ENCODE measurements around the gene TMEM138. TPM values are rescaled to one million over a fixed set of nuclear protein-coding genes. Genes with fewer than 3 reads are reported as not detected.

TMEM138 gene
- total RNA-seq, 2 experiments from 2014 or later = 31.1 to 48.8 TPM

DNA sequence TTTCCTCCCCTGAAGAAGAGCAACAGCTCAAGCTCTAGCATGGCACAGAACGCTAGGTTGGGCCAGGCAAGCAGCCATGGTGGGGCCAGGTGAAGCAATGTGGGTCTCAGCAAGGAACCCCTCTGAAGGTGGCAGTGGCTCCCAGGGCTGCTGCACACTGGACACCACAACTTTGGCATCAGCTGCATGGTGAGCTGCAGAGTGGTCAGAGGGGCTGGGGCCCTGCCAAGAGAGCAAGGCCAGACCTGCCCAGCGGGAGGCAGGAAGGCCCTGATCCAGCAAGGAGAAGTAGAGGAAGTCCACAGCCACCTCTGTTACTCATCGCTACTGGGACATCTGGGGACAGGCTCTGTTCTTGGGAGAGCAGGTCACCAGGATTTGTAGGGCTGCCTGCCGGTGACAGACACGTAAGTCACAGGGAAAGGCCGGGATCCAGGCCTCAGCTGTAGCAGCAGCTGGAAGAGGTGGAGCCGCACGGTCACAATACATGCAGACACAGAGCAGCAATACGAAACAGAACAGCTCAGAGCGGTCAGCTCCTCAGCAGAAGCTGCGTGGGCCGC lies 12.9 kb upstream of the TMEM138 start:
- no peaks in the 10 kb centered on the region for H3K9me3 ChIP-seq (ENCODE audit: low read length)
- H3K27ac ChIP-seq (ENCODE audit: low read depth, low read length, poor library complexity, severe bottlenecking) = no peak overlapping the region
- peaks cover 10% of the 10 kb centered on the region for H3K4me1 ChIP-seq (ENCODE audit: insufficient read depth, low read length, poor library complexity, severe bottlenecking)
- CTCF ChIA-PET (ENCODE audit: unreplicated experiment) = no interaction called here
- H2AFZ ChIP-seq (ENCODE audit: low read length) = no peak overlapping the region
- no peaks in the 10 kb centered on the region for H3K79me2 ChIP-seq (ENCODE audit: insufficient read depth, low read depth, low read length)
- POLR2A ChIA-PET = interaction anchor here (1.1 to 1.5 kb wide), 2 partner anchors 13 to 14 kb away, joined by 3 to 6 read pairs; no protein-coding TSS in a partner anchor
- no peaks in the 10 kb centered on the region for H3K9me2 ChIP-seq (ENCODE audit: insufficient read depth, low read length)
- H3K4me2 ChIP-seq (ENCODE audit: low read length) = no peak overlapping the region
- no peak for TF ChIP-seq EZH2phosphoT487 (IDR thresholded peaks at IDR 0.05; ENCODE audit: borderline replicate concordance, low read depth, low read length)
- no peak for TF ChIP-seq CTCF (conservative IDR thresholded peaks at IDR 0.05; ENCODE audit: low read length)
- H3K4me3 ChIP-seq (ENCODE audit: low read depth, low read length, poor library complexity, severe bottlenecking) = no peak overlapping the region
- peaks cover 86% of the 10 kb centered on the region for H3K36me3 ChIP-seq (ENCODE audit: insufficient read depth, low read length)
- no peaks in the 10 kb centered on the region for H4K20me1 ChIP-seq (ENCODE audit: insufficient read depth, low read length)
- no peak for DNase-seq (ENCODE audit: low spot score)
- TSS peak; percentile 31 for BruUV-seq (replicated peaks)
- intact Hi-C loops (cut with micrococcal nuclease; ENCODE audit: unreplicated experiment) = no loop called here

DNA sequence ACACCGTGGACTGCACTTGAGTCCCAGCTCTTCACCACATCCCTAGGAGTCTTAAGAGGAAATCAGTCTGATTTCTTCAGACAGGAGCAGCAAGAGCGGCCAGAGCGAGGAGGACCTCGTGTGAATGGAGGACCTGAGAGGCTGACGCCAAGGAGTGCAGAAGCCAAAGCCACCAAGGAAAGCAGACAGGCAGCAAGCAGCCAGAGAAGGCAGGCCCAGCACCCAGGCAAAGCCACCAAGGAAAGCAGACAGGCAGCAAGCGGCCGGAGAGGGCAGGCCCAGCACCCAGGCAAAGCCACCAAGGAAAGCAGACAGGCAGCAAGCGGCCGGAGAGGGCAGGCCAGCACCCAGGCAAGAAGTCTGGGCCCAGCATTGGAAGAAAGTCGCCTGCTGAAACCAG lies 12.3 kb upstream of the TMEM138 start:
- Histone ChIP-seq H3K4me2 (ENCODE audit: low read length) (no peak overlapping the region), H3K9me2 (ENCODE audit: insufficient read depth, low read length) (no peaks in the 10 kb centered on the region), H3K4me1 (ENCODE audit: insufficient read depth, low read length, poor library complexity, severe bottlenecking) (peaks cover 11% of the 10 kb centered on the region), H3K9me3 (ENCODE audit: low read length) (no peaks in the 10 kb centered on the region), H3K4me3 (ENCODE audit: low read depth, low read length, poor library complexity, severe bottlenecking) (no peak overlapping the region), H4K20me1 (ENCODE audit: insufficient read depth, low read length) (no peaks in the 10 kb centered on the region), H2AFZ (ENCODE audit: low read length) (no peak overlapping the region), H3K79me2 (ENCODE audit: insufficient read depth, low read depth, low read length) (no peaks in the 10 kb centered on the region), H3K36me3 (ENCODE audit: insufficient read depth, low read length) (peaks cover 88% of the 10 kb centered on the region), H3K27ac (ENCODE audit: low read depth, low read length, poor library complexity, severe bottlenecking) (no peak overlapping the region)
- ChIA-PET CTCF (ENCODE audit: unreplicated experiment) (no interaction called here), POLR2A (interaction anchor here (1.5 kb wide), 1 partner anchor 15 kb away, joined by 3 read pairs; no protein-coding TSS in a partner anchor)
- no peak for TF ChIP-seq EZH2phosphoT487 (IDR thresholded peaks at IDR 0.05; ENCODE audit: borderline replicate concordance, low read depth, low read length)
- no peak for TF ChIP-seq CTCF (conservative IDR thresholded peaks at IDR 0.05; ENCODE audit: low read length)
- no peak for DNase-seq (ENCODE audit: low spot score)
- intact Hi-C loops (cut with micrococcal nuclease; ENCODE audit: unreplicated experiment) = no loop called here
- BruUV-seq (replicated peaks) = no TSS peak

DNA sequence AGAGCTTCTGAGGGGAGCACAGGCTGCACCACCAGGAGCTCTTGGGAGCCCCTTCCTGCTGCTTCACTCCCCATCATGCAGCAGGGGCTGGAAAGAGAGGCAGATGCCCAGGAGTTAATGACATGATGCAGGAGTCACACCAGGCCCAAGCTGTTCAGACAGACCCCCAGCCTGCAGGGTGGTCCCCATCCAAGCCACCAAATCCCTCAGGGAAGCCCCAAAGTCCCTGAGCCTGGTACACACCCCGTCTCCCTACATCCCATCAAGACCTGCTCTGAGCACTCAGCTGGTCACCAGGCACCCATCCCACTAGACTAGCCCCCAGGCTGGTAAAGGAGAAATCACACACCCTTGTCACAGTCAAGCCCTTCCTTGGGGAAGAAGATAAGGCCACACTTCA lies 11.8 kb upstream of the TMEM138 start:
- Histone ChIP-seq H3K36me3 (ENCODE audit: insufficient read depth, low read length) (peaks cover 87% of the 10 kb centered on the region), H3K9me3 (ENCODE audit: low read length) (no peaks in the 10 kb centered on the region), H3K79me2 (ENCODE audit: insufficient read depth, low read depth, low read length) (no peaks in the 10 kb centered on the region), H3K4me3 (ENCODE audit: low read depth, low read length, poor library complexity, severe bottlenecking) (no peak overlapping the region), H3K27ac (ENCODE audit: low read depth, low read length, poor library complexity, severe bottlenecking) (no peak overlapping the region), H3K4me2 (ENCODE audit: low read length) (no peak overlapping the region), H4K20me1 (ENCODE audit: insufficient read depth, low read length) (no peaks in the 10 kb centered on the region), H3K4me1 (ENCODE audit: insufficient read depth, low read length, poor library complexity, severe bottlenecking) (peaks cover 11% of the 10 kb centered on the region), H3K9me2 (ENCODE audit: insufficient read depth, low read length) (no peaks in the 10 kb centered on the region), H2AFZ (ENCODE audit: low read length) (no peak overlapping the region)
- intact Hi-C loops (cut with micrococcal nuclease; ENCODE audit: unreplicated experiment) = no loop called here
- ChIA-PET POLR2A (interaction anchor here (1.5 kb wide), 1 partner anchor 15 kb away, joined by 3 read pairs; no protein-coding TSS in a partner anchor), CTCF (ENCODE audit: unreplicated experiment) (no interaction called here)
- no peak for DNase-seq (ENCODE audit: low spot score)
- BruUV-seq (replicated peaks) = no TSS peak
- TF ChIP-seq EZH2phosphoT487 (IDR thresholded peaks at IDR 0.05; ENCODE audit: borderline replicate concordance, low read depth, low read length) (no peak), CTCF (conservative IDR thresholded peaks at IDR 0.05; ENCODE audit: low read length) (no peak)
